Measurements from ENCODE around the gene FAM204A. TPM values are rescaled to one million over a fixed set of nuclear protein-coding genes. Genes with fewer than 3 reads are reported as not detected.

Gene FAM204A
- total and polyA plus RNA-seq, 10 of the 15 experiments (the other 5 are each of a cell fraction or from before 2014, with no cell fraction given), result 24.5 to 96.0 (median 67.6) TPM

DNA sequence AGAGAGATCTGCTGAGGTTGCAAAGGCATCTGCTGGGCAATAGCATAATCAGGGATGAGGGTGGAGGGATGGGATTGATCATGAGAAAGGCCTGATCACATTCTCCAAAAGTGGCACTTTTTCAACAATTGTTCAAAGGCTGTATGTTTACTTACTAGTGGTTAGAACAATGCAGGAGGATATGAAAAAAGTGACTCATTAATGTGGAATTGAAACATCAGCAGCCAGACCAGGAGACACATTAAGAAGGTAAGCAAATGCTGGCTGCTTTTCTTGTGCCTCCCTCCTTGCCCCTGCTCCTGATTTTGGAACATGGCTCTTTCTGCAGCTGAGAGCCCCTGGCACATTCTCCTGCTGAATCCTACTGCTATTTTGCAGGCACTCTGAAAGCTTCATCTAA is 63.5 kb downstream of the FAM204A start (continued):
- TF ChIP-seq SUZ12 (IDR thresholded peaks at IDR 0.05; ENCODE audit: unreplicated experiment), result no peak
- TF ChIP-seq, protein P1, sequence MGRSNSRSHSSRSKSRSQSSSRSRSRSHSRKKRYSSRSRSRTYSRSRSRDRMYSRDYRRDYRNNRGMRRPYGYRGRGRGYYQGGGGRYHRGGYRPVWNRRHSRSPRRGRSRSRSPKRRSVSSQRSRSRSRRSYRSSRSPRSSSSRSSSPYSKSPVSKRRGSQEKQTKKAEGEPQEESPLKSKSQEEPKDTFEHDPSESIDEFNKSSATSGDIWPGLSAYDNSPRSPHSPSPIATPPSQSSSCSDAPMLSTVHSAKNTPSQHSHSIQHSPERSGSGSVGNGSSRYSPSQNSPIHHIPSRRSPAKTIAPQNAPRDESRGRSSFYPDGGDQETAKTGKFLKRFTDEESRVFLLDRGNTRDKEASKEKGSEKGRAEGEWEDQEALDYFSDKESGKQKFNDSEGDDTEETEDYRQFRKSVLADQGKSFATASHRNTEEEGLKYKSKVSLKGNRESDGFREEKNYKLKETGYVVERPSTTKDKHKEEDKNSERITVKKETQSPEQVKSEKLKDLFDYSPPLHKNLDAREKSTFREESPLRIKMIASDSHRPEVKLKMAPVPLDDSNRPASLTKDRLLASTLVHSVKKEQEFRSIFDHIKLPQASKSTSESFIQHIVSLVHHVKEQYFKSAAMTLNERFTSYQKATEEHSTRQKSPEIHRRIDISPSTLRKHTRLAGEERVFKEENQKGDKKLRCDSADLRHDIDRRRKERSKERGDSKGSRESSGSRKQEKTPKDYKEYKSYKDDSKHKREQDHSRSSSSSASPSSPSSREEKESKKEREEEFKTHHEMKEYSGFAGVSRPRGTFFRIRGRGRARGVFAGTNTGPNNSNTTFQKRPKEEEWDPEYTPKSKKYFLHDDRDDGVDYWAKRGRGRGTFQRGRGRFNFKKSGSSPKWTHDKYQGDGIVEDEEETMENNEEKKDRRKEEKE (IDR thresholded peaks at IDR 0.05), result no peak

DNA sequence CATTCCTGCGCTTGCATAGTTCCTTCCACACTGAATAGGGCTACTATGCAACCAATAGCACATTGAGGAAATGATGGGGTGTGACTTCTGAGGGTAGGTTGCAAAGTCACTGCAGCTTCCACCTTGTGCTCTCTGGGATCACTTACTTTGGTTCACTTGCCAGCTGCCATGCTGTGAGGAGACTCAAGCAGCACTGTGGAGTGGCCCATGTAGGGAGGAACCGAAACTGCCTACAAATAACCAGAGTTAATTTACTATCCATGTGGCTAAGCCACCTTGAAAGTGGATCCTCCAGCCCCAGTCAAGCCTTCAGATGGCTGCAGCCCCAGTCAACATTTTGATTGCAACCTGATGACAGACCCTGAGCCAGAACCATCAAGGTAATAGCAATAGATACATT is 64.3 kb downstream of the FAM204A start:
- FAIRE-seq (no peak), ATAC-seq (no peak), DNase-seq (ENCODE audit: low read depth, low spot score) (no peak)
- Histone ChIP-seq H3K4me3 (no peak overlapping the region), H3K4me1 (ENCODE audit: control insufficient read depth, insufficient read depth, low read length) (no peaks in the 10 kb centered on the region), H3K27ac (ENCODE audit: control insufficient read depth, insufficient read depth) (no peak overlapping the region), H2AFZ (ENCODE audit: control insufficient read depth, low read depth, low read length) (no peak overlapping the region), H3K36me3 (ENCODE audit: control insufficient read depth in 2 of 2, insufficient read depth in 2 of 2, low read length in 1 of 2) (no peaks in the 10 kb centered on the region), H4K20me1 (ENCODE audit: control insufficient read depth, insufficient read depth) (no peaks in the 10 kb centered on the region), H3K4me2 (ENCODE audit: control insufficient read depth, insufficient read depth) (no peak overlapping the region), H3K27me3 (replicated peaks in 1 of 2; ENCODE audit: control insufficient read depth in 2 of 2, insufficient read depth in 2 of 2, low read length in 1 of 2) (no peaks in the 10 kb centered on the region), H3K9me3 (replicated peaks; ENCODE audit: control insufficient read depth, insufficient read depth, low read length) (peaks cover 3% of the 10 kb centered on the region; the same call in 2 of the 3 replicates), H3K9ac (ENCODE audit: control insufficient read depth, insufficient read depth, low read length) (no peak overlapping the region), H3K79me2 (ENCODE audit: control insufficient read depth, insufficient read depth, low read length) (no peaks in the 10 kb centered on the region)
- intact Hi-C loops (cut with micrococcal nuclease; ENCODE audit: unreplicated experiment), result no loop called here
- no TSS peak for BruUV-seq (replicated peaks)
- in situ Hi-C loops (cut with MboI), result no loop called here
- WGBS (ENCODE audit: insufficient coverage, insufficient replicate concordance, low lambda C conversion rate, missing lambda C conversion rate), result 18% methylated on average over 2 of the region's 2 CpGs
- ChIA-PET POLR2A (no interaction called here), CTCF (no interaction called here), SMC1A (ENCODE audit: uncharacterized antibody, unreplicated experiment) (no interaction called here), RAD21 (ENCODE audit: unreplicated experiment) (no interaction called here)
- TF ChIP-seq SREBF2 (IDR thresholded peaks at IDR 0.05; ENCODE audit: low read length), result no peak
- TF ChIP-seq CREB1 (IDR thresholded peaks at IDR 0.05; ENCODE audit: low read depth), result no peak
- TF ChIP-seq YY1 (IDR thresholded peaks at IDR 0.05; ENCODE audit: low read depth, low read length), result peak; percentile 65
- TF ChIP-seq, protein P2, sequence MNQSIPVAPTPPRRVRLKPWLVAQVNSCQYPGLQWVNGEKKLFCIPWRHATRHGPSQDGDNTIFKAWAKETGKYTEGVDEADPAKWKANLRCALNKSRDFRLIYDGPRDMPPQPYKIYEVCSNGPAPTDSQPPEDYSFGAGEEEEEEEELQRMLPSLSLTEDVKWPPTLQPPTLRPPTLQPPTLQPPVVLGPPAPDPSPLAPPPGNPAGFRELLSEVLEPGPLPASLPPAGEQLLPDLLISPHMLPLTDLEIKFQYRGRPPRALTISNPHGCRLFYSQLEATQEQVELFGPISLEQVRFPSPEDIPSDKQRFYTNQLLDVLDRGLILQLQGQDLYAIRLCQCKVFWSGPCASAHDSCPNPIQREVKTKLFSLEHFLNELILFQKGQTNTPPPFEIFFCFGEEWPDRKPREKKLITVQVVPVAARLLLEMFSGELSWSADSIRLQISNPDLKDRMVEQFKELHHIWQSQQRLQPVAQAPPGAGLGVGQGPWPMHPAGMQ (IDR thresholded peaks at IDR 0.05; ENCODE audit: borderline replicate concordance), result no peak
- TF ChIP-seq CHD4 (IDR thresholded peaks at IDR 0.05), result no peak
- no peak for TF ChIP-seq POLR2AphosphoS2 (IDR thresholded peaks at IDR 0.05; ENCODE audit: low read depth, low read length)
- TF ChIP-seq SPI1 (IDR thresholded peaks at IDR 0.05; ENCODE audit: borderline replicate concordance, insufficient read depth, low read depth, low read length), result peak; percentile 43; the same call in 1 of the 2 replicates
- no peak for TF ChIP-seq ZNF384 (IDR thresholded peaks at IDR 0.05; ENCODE audit: borderline replicate concordance, low read depth, low read length)
- TF ChIP-seq POU2F2 (IDR thresholded peaks at IDR 0.05; ENCODE audit: borderline replicate concordance, low read depth, low read length), result no peak
- no peak for TF ChIP-seq CBFB (IDR thresholded peaks at IDR 0.05; ENCODE audit: low read depth)
- no peak for TF ChIP-seq CBX5 (IDR thresholded peaks at IDR 0.05; ENCODE audit: low read depth)
- TF ChIP-seq, protein P3, sequence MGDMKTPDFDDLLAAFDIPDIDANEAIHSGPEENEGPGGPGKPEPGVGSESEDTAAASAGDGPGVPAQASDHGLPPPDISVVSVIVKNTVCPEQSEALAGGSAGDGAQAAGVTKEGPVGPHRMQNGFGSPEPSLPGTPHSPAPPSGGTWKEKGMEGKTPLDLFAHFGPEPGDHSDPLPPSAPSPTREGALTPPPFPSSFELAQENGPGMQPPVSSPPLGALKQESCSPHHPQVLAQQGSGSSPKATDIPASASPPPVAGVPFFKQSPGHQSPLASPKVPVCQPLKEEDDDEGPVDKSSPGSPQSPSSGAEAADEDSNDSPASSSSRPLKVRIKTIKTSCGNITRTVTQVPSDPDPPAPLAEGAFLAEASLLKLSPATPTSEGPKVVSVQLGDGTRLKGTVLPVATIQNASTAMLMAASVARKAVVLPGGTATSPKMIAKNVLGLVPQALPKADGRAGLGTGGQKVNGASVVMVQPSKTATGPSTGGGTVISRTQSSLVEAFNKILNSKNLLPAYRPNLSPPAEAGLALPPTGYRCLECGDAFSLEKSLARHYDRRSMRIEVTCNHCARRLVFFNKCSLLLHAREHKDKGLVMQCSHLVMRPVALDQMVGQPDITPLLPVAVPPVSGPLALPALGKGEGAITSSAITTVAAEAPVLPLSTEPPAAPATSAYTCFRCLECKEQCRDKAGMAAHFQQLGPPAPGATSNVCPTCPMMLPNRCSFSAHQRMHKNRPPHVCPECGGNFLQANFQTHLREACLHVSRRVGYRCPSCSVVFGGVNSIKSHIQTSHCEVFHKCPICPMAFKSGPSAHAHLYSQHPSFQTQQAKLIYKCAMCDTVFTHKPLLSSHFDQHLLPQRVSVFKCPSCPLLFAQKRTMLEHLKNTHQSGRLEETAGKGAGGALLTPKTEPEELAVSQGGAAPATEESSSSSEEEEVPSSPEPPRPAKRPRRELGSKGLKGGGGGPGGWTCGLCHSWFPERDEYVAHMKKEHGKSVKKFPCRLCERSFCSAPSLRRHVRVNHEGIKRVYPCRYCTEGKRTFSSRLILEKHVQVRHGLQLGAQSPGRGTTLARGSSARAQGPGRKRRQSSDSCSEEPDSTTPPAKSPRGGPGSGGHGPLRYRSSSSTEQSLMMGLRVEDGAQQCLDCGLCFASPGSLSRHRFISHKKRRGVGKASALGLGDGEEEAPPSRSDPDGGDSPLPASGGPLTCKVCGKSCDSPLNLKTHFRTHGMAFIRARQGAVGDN (IDR thresholded peaks at IDR 0.05), result no peak
- no peak for TF ChIP-seq SRF (IDR thresholded peaks at IDR 0.05; ENCODE audit: low read depth in 2 of 2, low read length in 2 of 2)
- no peak for TF ChIP-seq CBX3 (IDR thresholded peaks at IDR 0.05; ENCODE audit: borderline replicate concordance, low read depth)
